Psoas muscle (tissue), 8 donors: ENCODE measurements around the gene TBC1D5. TPM values are rescaled to one million over a fixed set of nuclear protein-coding genes. Genes with fewer than 3 reads are reported as not detected.

Experiments used
- ATAC-seq, 4 donors: fragments of 200-7000 bp; cut with Tn5 transposase; one replicate each; pipeline ENCODE4 v1.9.1; 2020; ENCODE audit warnings: moderate library complexity in 3 of 4, mild to moderate bottlenecking in 2 of 4
- DNase-seq, 2 donors: peaks; one replicate each; pipeline ENCODE4 v3.0.0-alpha.2; 2020
- H3K27ac ChIP-seq: fragments of 200-600 bp; one replicate; pipeline ENCODE4 v1.8.0; 2022
- H3K27me3 ChIP-seq, 3 donors: fragments of 200-600 bp in 1 of 3; one replicate each; pipeline versions ENCODE4 v1.6.1 to v1.8.0; 2013 to 2022; ENCODE audit warnings: low read length in 2 of 3, mild to moderate bottlenecking in 2 of 3, moderate library complexity in 1 of 3; ENCODE audit not compliant: insufficient read depth in 3 of 3
- H3K36me3 ChIP-seq, 2 donors: fragments of 200-600 bp in 1 of 2; one replicate each; pipeline versions ENCODE4 v1.6.1 to v1.8.0; 2013 to 2022; ENCODE audit warnings: low read depth in 1 of 2, mild to moderate bottlenecking in 1 of 2, moderate library complexity in 1 of 2; ENCODE audit not compliant: insufficient read depth in 1 of 2
- H3K4me1 ChIP-seq: fragments of 200-600 bp; one replicate; pipeline ENCODE4 v1.8.0; 2022
- H3K4me3 ChIP-seq: fragments of 200-600 bp; one replicate; pipeline ENCODE4 v1.8.0; 2022; ENCODE audit warnings: mild to moderate bottlenecking
- H3K9me3 ChIP-seq: fragments of 200-600 bp; one replicate; pipeline ENCODE4 v1.8.0; 2022
- CTCF ChIP-seq: fragments of 200-600 bp; IDR thresholded peaks from one replicate; pipeline ENCODE4 v1.8.0; 2022; ENCODE audit warnings: antibody characterized with exemption
- WGBS, 3 donors: extraction: QIAGEN DNeasy Blood & Tissue Kit; methylation state at CpG; one replicate each; pipeline versions ENCODE4 v1.1.6 to v1.1.7; 2013; 5-methylcytosine and 5-hydroxymethylcytosine counted together
- intact Hi-C, 2 donors: fragments of 100-400 bp; cut with DNase I; formaldehyde crosslinking; loops; one replicate each; pipeline versions ENCODE4 v1.11.0 to v1.14.2; 2022
- polyA plus RNA-seq, 3 donors: library from polyadenylated mRNA; stranded (reverse); fragments of 200-250 nt; gene quantifications; one replicate each; pipeline ENCODE4 v1.2.3, GENCODE V29; 2013
- total RNA-seq, 4 donors: library from RNA; stranded (reverse); fragmentation: NEBNext Ultra II Directional in 2 of 4; extraction: Animal tissue kit (Norgen Biotek cat#: 25700) in 2 of 4; gene quantifications; one replicate each; pipeline versions ENCODE4 v1.2.1 to v1.2.4, GENCODE V29; 2021 to 2023
- donor health status: healthy with polysubstance abuse.
- donor health status: DM: no; HTN: no; CAD: no; lungs with moderate emphysema.
- donor health status: Bipolar disorder and iron deficiency.
- donor health status: healthy.
- donor health status: DM: yes; HTN: yes; CAD: no.
- donor health status: DM: no; HTN: no; CAD: no.
- donor health status: DM: no; HTN: no; CAD: no.
- donor health status: DM: yes; HTN: yes; CAD: no.

Gene TBC1D5
- total and polyA plus RNA-seq, 7 donors, result 4.3 to 20.4 (median 13.3) TPM

- peak in 3 of 4 donors; percentile 54 to 74 (median 70) for ATAC-seq
- H3K4me1 ChIP-seq, result peaks cover 17% of the 10 kb centered on the region
- no peak for TF ChIP-seq CTCF
- no peak overlapping the region for H3K4me3 ChIP-seq
- DNase-seq, result no peak
- 3 to 23% (median 10%) methylated on average over 1 of the region's 1 CpG for WGBS, 3 donors
- H3K27ac ChIP-seq, result peak overlapping the region; percentile 24
- intact Hi-C loops, result no loop called here
- no peaks in the 10 kb centered on the region for H3K36me3 ChIP-seq
- no peaks in the 10 kb centered on the region for H3K27me3 ChIP-seq
- no peaks in the 10 kb centered on the region for H3K9me3 ChIP-seq
These were observed 189.4 kb downstream of the TBC1D5 start for GRCh38 chr3:17553080-17553479.

DNA sequence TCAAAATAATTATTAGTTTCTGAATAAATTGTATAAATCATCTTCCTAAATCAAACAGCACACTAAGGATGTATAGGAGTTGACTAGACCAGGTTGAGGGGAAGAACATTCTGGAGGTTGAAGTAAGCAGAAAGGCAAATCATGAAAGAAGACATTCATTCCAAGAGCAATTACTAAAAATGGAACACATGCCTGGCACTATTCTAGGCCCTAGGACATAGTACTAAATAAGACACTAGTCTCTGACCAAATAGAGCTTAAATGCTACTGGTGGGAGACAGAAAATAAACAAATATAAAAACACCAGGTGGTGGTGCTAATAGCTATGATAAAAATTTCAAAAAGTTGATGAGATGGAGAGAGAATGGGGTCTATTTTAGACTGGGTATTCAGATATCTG, 190.1 kb downstream of the TBC1D5 start:
- Histone ChIP-seq H3K27ac (no peak overlapping the region), H3K36me3 (no peaks in the 10 kb centered on the region), H3K4me1 (peaks cover 17% of the 10 kb centered on the region), H3K4me3 (no peak overlapping the region), H3K27me3 (no peaks in the 10 kb centered on the region), H3K9me3 (no peaks in the 10 kb centered on the region)
- DNase-seq (no peak), ATAC-seq (peak in 1 of 4 donors; percentile 24)
- intact Hi-C loops, result no loop called here
- TF ChIP-seq CTCF, result no peak

GRCh38 chr3:17551895-17552294, 190.5 kb downstream of the TBC1D5 start:
- no peak for TF ChIP-seq CTCF
- Histone ChIP-seq H3K27me3 (no peaks in the 10 kb centered on the region), H3K4me1 (peaks cover 17% of the 10 kb centered on the region), H3K9me3 (no peaks in the 10 kb centered on the region), H3K27ac (no peak overlapping the region), H3K4me3 (no peak overlapping the region), H3K36me3 (no peaks in the 10 kb centered on the region)
- DNase-seq (no peak), ATAC-seq (no peak)
- 95 to 100% (median 95%) methylated on average over 1 of the region's 1 CpG for WGBS, 3 donors
- intact Hi-C loops, result no loop called here

DNA sequence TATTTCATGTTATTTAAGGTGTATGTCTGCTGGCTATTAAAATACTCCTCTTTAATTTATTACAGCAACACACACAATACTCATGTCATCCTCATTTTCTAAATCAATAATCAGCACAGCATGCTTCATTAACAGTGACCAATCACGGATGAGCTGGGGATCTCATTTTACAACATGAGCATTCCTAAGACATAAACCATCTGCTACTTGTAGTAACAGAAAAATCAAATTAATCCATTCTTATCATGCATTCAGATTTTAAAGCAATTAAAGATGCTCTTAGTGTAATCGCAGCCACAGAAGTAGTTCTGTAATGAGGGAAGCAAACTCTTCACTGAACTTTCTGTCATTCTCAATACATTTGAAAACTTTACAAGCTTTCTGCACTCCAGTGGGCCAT, 191.1 kb downstream of the TBC1D5 start:
- H3K36me3 ChIP-seq, result no peaks in the 10 kb centered on the region
- TF ChIP-seq CTCF, result no peak
- peaks cover 17% of the 10 kb centered on the region for H3K4me1 ChIP-seq
- no peak overlapping the region for H3K4me3 ChIP-seq
- no peaks in the 10 kb centered on the region for H3K9me3 ChIP-seq
- ATAC-seq (no peak), DNase-seq (no peak)
- no peak overlapping the region for H3K27ac ChIP-seq
- no peaks in the 10 kb centered on the region for H3K27me3 ChIP-seq
- WGBS, 3 donors, result 52 to 71% (median 54%) methylated on average over 2 of the region's 2 CpGs
- intact Hi-C loops, result no loop called here

GRCh38 chr3:17550624-17551023, 191.8 kb downstream of the TBC1D5 start:
- no peaks in the 10 kb centered on the region for H3K36me3 ChIP-seq
- ATAC-seq (no peak), DNase-seq (no peak)
- H3K27ac ChIP-seq, result no peak overlapping the region
- H3K4me1 ChIP-seq, result peaks cover 17% of the 10 kb centered on the region
- H3K9me3 ChIP-seq, result no peaks in the 10 kb centered on the region
- no peak overlapping the region for H3K4me3 ChIP-seq
- no peaks in the 10 kb centered on the region for H3K27me3 ChIP-seq
- TF ChIP-seq CTCF, result no peak
- intact Hi-C loops, result no loop called here
